GM12891 (cell line): Measurements from ENCODE around the gene SORT1.
A peak's percentile ranks its signal among the peaks of the same experiment; 100 is the strongest.
"Not testable (repeated sequence)": the region's sequence is repeated elsewhere in the genome, so short reads cannot be mapped to it uniquely, and the experiment has no call there.

Experiments
- DNase-seq: peaks from one replicate; pipeline ENCODE4 v3.0.0; 2011; ENCODE audit warnings: low spot score; ENCODE audit not compliant: insufficient read length
- FAIRE-seq: peaks from 2 replicates; lab custom pipeline; 2011; peaks lifted over from hg19 to GRCh38; lab: Jason Lieb, UNC
- PAX5 ChIP-seq: IDR thresholded peaks from 2 replicates; pipeline ENCODE4 v1.6.1; 2011; ENCODE audit warnings: low read length, moderate library complexity, mild to moderate bottlenecking; ENCODE audit not compliant: insufficient read depth, severe bottlenecking
- POLR2A ChIP-seq: IDR thresholded peaks from 2 replicates; pipeline ENCODE4 v1.6.1; 2011; ENCODE audit warnings: low read depth, low read length, control low read depth
- POLR2AphosphoS5 ChIP-seq: IDR thresholded peaks from 2 replicates; pipeline ENCODE4 v1.6.1; 2011; ENCODE audit warnings: low read depth, low read length, control low read depth
- POU2F2 ChIP-seq: IDR thresholded peaks from 2 replicates; pipeline ENCODE4 v1.6.1; 2011; ENCODE audit warnings: low read depth, mild to moderate bottlenecking, control low read depth, low read length, moderate library complexity
- SPI1 ChIP-seq: IDR thresholded peaks from 2 replicates; pipeline ENCODE4 v1.6.1; 2011; ENCODE audit warnings: low read depth, low read length, control low read depth
- TAF1 ChIP-seq: IDR thresholded peaks from 2 replicates; pipeline ENCODE4 v1.6.1; 2011; ENCODE audit warnings: low read depth, low read length, control low read depth

The SORT1 gene

GRCh38 chr1:109398343-109399225 lies 866 bp upstream of the SORT1 start:
- TF ChIP-seq TAF1: no peak
- TF ChIP-seq POLR2AphosphoS5: no peak
- no peak for TF ChIP-seq POLR2A
- no peak for TF ChIP-seq POU2F2
- TF ChIP-seq SPI1: no peak
- TF ChIP-seq PAX5: no peak
- FAIRE-seq: no peak
- no peak for DNase-seq

- DNase-seq: no peak
Measured at GRCh38 chr1:109396871-109397580, 692 bp downstream of the SORT1 start.

DNA sequence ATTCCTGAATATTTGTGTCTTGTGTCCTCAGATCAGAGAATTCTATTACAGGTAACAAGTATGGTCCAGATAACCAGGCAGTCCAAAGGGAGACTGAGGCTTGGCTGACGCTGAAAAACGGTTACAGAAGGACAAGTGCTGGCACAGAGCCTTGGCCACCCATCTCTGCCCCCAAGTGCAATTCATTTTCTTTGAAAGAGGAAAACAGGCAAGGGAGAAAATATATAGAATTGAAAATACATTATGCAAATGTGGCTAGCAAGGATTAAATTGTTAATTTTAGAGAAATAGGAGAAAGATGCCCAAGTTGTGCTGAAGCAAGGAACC lies 1.2 kb downstream of the SORT1 start:
- DNase-seq (no peak), FAIRE-seq (no peak)
- no peak for TF ChIP-seq SPI1
- no peak for TF ChIP-seq POLR2AphosphoS5
- no peak for TF ChIP-seq TAF1
- no peak for TF ChIP-seq PAX5
- no peak for TF ChIP-seq POLR2A
- TF ChIP-seq POU2F2: no peak

More at GRCh38 chr1:109396871-109397580, 692 bp downstream of the SORT1 start:
- FAIRE-seq: no peak
- TF ChIP-seq TAF1 (no peak), SPI1 (no peak), POU2F2 (no peak), POLR2A (no peak), PAX5 (no peak), POLR2AphosphoS5 (no peak)

DNA sequence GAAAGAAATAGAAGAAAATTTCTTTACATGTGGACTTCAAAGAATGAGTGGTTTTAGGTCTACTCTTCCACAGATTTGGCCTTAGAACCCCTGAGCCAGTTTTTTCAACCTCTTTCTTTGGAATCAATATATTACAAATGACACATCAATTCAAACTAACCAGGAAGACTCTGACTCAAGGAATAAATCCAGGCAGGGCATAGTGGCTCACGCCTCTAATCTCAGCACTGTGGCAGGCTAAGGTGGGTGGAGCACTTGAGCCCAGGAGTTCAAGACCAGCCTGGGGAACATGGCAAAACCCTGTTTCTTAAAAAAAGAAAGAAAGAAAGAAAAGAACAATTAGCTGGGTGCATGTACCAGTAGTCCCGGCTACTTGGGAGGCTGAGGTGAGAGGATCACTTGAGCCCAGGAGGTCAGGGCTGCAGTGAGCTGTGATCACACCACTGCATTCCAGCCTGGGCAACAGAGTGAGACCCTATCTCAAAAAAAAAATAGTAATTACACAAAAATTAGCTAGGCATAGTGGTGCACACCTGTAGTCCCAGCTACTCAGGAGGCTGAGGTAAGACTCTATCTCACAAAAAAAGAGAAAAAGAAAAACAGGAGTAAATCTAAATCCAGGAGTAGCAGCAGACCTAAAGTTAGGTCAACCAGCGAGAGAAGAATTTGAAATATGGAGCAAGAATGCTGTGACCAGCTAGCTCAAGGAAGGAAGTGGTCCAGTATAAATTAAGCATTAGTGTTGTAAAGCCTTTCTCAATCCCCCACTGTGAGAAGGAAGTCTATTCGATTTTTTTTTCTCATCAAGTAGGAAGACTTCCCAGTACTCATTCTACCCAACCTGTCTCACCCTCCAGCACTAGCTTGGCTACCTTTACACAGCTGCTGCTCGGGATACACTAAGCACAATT lies 1.9 kb downstream of the SORT1 start:
- FAIRE-seq (no peak), DNase-seq (no peak)
- TF ChIP-seq SPI1: 0 out of 2 replicates have a peak, but pooled peaks have one; percentile 1
- no peak for TF ChIP-seq POLR2AphosphoS5
- no peak for TF ChIP-seq POLR2A
- no peak for TF ChIP-seq PAX5

- DNase-seq, FAIRE-seq: not testable (repeated sequence)
Measured at GRCh38 chr1:109395282-109395599, 2.5 kb downstream of the SORT1 start.

DNA sequence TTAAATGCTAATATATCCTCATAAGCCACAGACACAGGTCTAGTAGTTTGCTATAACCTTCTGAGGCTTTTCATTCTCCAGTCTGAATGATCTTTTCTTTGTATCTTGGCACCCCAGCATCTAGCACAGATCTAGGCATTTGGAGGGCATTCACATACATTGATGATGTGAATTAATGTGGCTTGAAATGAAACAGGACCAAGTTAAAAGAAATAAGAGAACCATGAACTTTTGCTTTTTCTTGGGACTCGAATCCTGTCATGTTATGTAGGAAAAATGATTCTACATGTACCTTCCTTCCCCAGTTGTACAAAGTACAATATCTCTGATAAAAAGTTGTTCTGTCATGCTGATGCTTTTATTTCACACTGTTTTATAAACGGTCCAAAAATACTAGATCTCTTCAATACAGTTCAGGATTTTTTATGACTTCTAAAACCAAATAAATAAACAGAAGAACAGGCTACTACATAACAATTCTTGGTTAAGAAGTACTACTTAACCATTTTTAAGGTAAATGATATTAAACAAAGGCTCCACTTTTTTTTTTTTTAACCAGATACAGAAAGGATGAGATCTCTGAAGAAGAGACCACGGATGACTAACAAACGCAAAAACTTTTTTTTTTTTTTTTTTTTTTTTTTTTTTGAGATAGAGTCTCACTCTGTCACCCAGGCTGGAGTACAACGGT lies 3.0 kb downstream of the SORT1 start:
- TF ChIP-seq POLR2AphosphoS5 (no peak), POLR2A (no peak), POU2F2 (no peak), TAF1 (no peak), PAX5 (no peak), SPI1 (no peak)
- FAIRE-seq (no peak), DNase-seq (no peak)

DNA sequence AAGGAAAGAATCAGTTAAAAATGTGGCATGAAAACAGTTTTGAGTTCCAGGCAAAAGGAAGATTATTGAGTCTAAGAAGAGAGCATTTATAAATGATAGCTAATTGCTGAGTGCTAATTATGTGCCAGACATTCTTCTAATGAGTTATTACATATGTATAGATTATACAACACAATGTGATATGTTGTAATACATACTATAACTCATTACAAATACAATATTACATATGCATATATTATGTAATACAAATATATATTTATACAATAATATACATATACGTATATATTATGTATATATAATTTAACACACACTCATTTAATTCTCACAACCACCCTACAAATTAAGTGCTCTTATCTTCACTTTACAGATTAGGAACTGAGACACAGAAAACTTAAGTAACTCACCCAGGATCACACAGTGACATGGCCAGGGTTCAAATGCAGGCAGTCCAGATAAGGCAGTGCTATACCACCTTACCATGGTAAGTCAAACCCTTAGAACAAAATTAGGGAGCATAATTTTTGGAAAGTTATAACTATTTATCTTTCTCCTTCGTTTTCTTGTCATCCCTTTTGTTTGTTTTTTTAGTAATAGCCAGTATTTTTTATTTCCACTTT lies 4.0 kb downstream of the SORT1 start:
- DNase-seq (no peak), FAIRE-seq (no peak)
- TF ChIP-seq PAX5: no peak
- no peak for TF ChIP-seq POU2F2
- TF ChIP-seq POLR2AphosphoS5: no peak
- no peak for TF ChIP-seq SPI1
- no peak for TF ChIP-seq TAF1
- TF ChIP-seq POLR2A: no peak

GRCh38 chr1:109392788-109393616 lies 4.7 kb downstream of the SORT1 start:
- TF ChIP-seq POLR2A: no peak
- DNase-seq (no peak), FAIRE-seq (no peak)
